ENCODE data around the gene PPP1R27. TPM values are rescaled to one million over a fixed set of nuclear protein-coding genes. Genes with fewer than 3 reads are reported as not detected.

PPP1R27 gene
- polyA plus RNA-seq, 2 of the 4 experiments (the other 2 are of a cell fraction): 0.09 TPM; not detected in 1

DNA sequence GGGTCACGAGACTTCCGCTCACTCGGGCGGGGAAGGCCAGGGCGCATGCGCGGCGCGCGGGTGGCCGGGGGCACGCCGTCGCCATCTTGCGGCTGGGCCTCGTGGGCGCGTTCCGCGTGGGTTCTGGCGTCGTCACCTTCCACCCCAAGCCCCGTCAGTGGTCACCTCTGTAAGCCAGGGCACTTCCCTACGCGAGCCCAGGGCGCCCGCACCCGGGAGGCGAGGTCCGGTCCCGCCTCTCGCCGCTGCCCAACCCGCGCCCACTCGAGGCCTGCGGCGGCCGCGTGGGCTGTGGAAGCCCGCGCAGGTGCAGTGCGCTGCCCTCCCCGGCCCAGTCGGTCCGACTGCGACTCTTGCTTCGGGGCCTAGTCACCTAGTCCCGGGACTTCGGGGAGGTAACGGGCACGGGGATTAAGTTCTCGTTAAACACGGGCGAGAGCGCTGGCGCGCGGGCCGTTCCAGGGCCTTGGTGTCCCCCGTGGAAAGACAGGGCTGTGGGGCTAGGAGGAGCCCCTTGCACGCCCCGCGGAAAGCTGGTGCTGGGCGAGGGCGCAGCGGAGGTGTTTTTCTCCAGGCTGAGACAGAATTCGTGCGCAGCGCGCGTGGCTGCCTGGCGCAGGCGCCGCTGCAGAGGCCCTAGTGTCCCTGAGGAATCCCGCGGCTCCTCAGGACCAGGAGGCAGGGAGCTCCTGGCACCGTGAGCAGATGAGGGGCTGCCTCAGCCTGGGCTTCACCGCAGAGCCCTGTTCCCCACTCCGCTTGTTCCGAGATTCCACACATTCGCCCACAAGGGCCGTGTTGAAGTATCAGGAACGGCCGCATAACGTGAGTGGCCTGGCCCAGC lies 36.8 kb upstream of the PPP1R27 start:
- Histone ChIP-seq H3K4me1 (peaks cover 41% of the 10 kb centered on the region), H3K4me2 (peak overlapping the region; percentile 97), H3K9me3 (no peaks in the 10 kb centered on the region), H3K27ac (peak overlapping the region; percentile 97 to 100), H3K4me3 (peak overlapping the region; percentile 99)
- WGBS (ENCODE audit: missing lambda C conversion rate): 33% methylated on average over 65 of the region's 86 CpGs
- ATAC-seq (no peak), FAIRE-seq (no peak), DNase-seq (ENCODE audit: low read depth in 1 of 2, low spot score in 1 of 2) (peak; percentile 95 to 96)
- ChIA-PET CTCF (interaction anchor here (0.6 to 8.6 kb wide), 7 partner anchors 11 to 171 kb away, joined by 3 to 126 read pairs (median 3); partner anchors contain the start of gene P4HB), POLR2A (interaction anchor here (1.0 to 1.6 kb wide), 2 partner anchors 11 kb away, joined by 4 to 6 read pairs; partner anchors contain the start of gene P4HB)
- TF ChIP-seq ZNF302 (CRISPR knock-in tag; IDR thresholded peaks at IDR 0.05) (peak; percentile 76; the same call in 1 of the 2 replicates), NFE2L2 (conservative IDR thresholded peaks at IDR 0.05; ENCODE audit: low read length) (no peak), RCOR1 (IDR thresholded peaks at IDR 0.05; ENCODE audit: low read depth, low read length) (no peak), POLR2A (IDR thresholded peaks at IDR 0.05; ENCODE audit: low read length) (peak; percentile 77), BHLHE40 (IDR thresholded peaks at IDR 0.05; ENCODE audit: low read depth, low read length) (peak; percentile 98), CHD4 (IDR thresholded peaks at IDR 0.05; ENCODE audit: borderline replicate concordance) (0 out of 2 replicates have a peak, but pooled peaks have one; percentile 4), HOXB13 (CRISPR knock-in tag; IDR thresholded peaks at IDR 0.05; ENCODE audit: low read depth) (peak; percentile 99), RNF2 (IDR thresholded peaks at IDR 0.05; ENCODE audit: borderline replicate concordance, low read depth) (peak; percentile 93; the same call in 1 of the 2 replicates), HOXB5 (CRISPR knock-in tag; IDR thresholded peaks at IDR 0.05) (peak; percentile 99), CBX2 (IDR thresholded peaks at IDR 0.05; ENCODE audit: borderline replicate concordance, low read depth) (no peak), HEYL (CRISPR knock-in tag; IDR thresholded peaks at IDR 0.05) (peak; percentile 98), CBX8 (IDR thresholded peaks at IDR 0.05) (no peak), RARB (CRISPR knock-in tag; IDR thresholded peaks at IDR 0.05) (no peak), PHF8 (IDR thresholded peaks at IDR 0.05; ENCODE audit: borderline replicate concordance, low read depth) (peak; percentile 95), CEBPB (IDR thresholded peaks at IDR 0.05) (no peak), CHD2 (IDR thresholded peaks at IDR 0.05; ENCODE audit: low read length, partially characterized antibody) (no peak), GATA3 (IDR thresholded peaks at IDR 0.05; ENCODE audit: borderline replicate concordance) (peak; percentile 24; the same call in 1 of the 2 replicates), JUNB (IDR thresholded peaks at IDR 0.05) (no peak), RAD21 (conservative IDR thresholded peaks at IDR 0.05 in 1 of 2, IDR thresholded peaks at IDR 0.05 in 1 of 2) (no peak; a peak in 1 of 5 replicates), ESRRA (IDR thresholded peaks at IDR 0.05; ENCODE audit: borderline replicate concordance, low read length) (no peak), EP300 (IDR thresholded peaks at IDR 0.05) (no peak), RFX5 (IDR thresholded peaks at IDR 0.05) (peak; percentile 70), KDM1A (IDR thresholded peaks at IDR 0.05; ENCODE audit: low read depth) (no peak), TP53 (CRISPR knock-in tag; IDR thresholded peaks at IDR 0.05) (peak; percentile 96), SMC3 (IDR thresholded peaks at IDR 0.05) (no peak), JUN (IDR thresholded peaks at IDR 0.05) (peak; percentile 54 to 78; a peak in 3 of 5 replicates), FOSL2 (IDR thresholded peaks at IDR 0.05) (no peak), FOSL2 (CRISPR knock-in tag; IDR thresholded peaks at IDR 0.05) (peak; percentile 39; the same call in 1 of the 2 replicates)
- TF ChIP-seq, protein P1, sequence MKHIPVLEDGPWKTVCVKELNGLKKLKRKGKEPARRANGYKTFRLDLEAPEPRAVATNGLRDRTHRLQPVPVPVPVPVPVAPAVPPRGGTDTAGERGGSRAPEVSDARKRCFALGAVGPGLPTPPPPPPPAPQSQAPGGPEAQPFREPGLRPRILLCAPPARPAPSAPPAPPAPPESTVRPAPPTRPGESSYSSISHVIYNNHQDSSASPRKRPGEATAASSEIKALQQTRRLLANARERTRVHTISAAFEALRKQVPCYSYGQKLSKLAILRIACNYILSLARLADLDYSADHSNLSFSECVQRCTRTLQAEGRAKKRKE (CRISPR knock-in tag; IDR thresholded peaks at IDR 0.05; ENCODE audit: low read depth): peak; percentile 99
- TF ChIP-seq, protein P2, sequence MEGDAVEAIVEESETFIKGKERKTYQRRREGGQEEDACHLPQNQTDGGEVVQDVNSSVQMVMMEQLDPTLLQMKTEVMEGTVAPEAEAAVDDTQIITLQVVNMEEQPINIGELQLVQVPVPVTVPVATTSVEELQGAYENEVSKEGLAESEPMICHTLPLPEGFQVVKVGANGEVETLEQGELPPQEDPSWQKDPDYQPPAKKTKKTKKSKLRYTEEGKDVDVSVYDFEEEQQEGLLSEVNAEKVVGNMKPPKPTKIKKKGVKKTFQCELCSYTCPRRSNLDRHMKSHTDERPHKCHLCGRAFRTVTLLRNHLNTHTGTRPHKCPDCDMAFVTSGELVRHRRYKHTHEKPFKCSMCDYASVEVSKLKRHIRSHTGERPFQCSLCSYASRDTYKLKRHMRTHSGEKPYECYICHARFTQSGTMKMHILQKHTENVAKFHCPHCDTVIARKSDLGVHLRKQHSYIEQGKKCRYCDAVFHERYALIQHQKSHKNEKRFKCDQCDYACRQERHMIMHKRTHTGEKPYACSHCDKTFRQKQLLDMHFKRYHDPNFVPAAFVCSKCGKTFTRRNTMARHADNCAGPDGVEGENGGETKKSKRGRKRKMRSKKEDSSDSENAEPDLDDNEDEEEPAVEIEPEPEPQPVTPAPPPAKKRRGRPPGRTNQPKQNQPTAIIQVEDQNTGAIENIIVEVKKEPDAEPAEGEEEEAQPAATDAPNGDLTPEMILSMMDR (IDR thresholded peaks at IDR 0.05): no peak; the same call in 2 of the 3 replicates
- TF ChIP-seq, protein P3, sequence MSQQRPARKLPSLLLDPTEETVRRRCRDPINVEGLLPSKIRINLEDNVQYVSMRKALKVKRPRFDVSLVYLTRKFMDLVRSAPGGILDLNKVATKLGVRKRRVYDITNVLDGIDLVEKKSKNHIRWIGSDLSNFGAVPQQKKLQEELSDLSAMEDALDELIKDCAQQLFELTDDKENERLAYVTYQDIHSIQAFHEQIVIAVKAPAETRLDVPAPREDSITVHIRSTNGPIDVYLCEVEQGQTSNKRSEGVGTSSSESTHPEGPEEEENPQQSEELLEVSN (IDR thresholded peaks at IDR 0.05; ENCODE audit: borderline replicate concordance, low read depth): peak; percentile 99
- TF ChIP-seq, protein P4, sequence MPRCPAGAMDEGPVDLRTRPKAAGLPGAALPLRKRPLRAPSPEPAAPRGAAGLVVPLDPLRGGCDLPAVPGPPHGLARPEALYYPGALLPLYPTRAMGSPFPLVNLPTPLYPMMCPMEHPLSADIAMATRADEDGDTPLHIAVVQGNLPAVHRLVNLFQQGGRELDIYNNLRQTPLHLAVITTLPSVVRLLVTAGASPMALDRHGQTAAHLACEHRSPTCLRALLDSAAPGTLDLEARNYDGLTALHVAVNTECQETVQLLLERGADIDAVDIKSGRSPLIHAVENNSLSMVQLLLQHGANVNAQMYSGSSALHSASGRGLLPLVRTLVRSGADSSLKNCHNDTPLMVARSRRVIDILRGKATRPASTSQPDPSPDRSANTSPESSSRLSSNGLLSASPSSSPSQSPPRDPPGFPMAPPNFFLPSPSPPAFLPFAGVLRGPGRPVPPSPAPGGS (IDR thresholded peaks at IDR 0.05): peak; percentile 71
- TF ChIP-seq, protein P5, sequence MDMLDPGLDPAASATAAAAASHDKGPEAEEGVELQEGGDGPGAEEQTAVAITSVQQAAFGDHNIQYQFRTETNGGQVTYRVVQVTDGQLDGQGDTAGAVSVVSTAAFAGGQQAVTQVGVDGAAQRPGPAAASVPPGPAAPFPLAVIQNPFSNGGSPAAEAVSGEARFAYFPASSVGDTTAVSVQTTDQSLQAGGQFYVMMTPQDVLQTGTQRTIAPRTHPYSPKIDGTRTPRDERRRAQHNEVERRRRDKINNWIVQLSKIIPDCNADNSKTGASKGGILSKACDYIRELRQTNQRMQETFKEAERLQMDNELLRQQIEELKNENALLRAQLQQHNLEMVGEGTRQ (IDR thresholded peaks at IDR 0.05): peak; percentile 76
- TF ChIP-seq, protein P6, sequence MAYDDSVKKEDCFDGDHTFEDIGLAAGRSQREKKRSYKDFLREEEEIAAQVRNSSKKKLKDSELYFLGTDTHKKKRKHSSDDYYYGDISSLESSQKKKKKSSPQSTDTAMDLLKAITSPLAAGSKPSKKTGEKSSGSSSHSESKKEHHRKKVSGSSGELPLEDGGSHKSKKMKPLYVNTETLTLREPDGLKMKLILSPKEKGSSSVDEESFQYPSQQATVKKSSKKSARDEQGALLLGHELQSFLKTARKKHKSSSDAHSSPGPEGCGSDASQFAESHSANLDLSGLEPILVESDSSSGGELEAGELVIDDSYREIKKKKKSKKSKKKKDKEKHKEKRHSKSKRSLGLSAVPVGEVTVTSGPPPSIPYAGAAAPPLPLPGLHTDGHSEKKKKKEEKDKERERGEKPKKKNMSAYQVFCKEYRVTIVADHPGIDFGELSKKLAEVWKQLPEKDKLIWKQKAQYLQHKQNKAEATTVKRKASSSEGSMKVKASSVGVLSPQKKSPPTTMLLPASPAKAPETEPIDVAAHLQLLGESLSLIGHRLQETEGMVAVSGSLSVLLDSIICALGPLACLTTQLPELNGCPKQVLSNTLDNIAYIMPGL (CRISPR knock-in tag; IDR thresholded peaks at IDR 0.05; ENCODE audit: borderline replicate concordance): peak; percentile 92

All from A549 (cell line).